Inflammatory macrophage treated with lipopolysaccharide for 1 hour (primary cell): ENCODE results near the gene LASP1.
"Not testable (repeated sequence)": the region's sequence is repeated elsewhere in the genome, so short reads cannot be mapped to it uniquely, and the experiment has no call there.

Source experiments
- DNase-seq, 2 donors: peaks; one replicate each; pipeline ENCODE4 v3.0.0-alpha.2; 2020 to 2022

LASP1 gene

DNA sequence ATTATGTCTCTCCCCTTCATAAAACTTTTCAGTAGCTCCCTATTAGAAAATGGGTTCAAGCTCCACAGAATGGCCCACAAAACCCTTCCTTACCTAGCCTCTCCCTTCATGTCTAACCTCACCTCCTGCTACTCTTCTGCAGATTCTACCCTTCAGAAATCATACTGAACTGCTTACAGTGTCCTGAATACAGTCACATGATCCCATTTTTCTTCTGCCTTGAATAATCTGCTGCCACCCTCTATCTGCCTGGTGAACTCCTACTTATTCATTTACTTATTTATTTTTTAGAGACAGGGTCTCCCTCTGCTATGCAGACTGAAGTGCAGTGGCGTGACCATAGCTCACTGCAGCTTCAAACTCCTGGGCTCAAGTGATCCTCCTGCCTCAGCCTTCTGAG lies 70.5 kb downstream of the LASP1 start:
- DNase-seq, result no peak

- DNase-seq, result no peak
These were observed 73.0 kb downstream of the LASP1 start for GRCh38 chr17:38942696-38943334.

DNA sequence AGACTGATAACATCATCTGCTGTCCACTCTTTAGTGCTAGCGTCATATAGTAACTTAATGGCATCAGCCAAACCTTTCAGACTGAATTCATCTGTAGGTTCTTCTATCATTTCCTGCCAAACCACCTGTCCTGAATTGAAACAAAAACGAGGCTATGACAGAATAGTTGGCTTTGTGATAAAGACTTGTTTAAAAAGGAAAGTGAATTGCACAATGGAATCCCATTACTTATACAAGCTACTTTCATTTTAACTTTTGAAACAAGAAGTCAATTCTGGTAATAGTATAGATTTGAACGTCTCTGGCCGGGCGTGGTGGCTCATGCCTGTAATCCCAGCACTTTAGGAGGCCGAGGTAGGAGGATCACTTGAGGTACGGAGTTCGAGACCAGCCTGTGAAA lies 73.7 kb downstream of the LASP1 start:
- peak; percentile 9 to 40 for DNase-seq

DNA sequence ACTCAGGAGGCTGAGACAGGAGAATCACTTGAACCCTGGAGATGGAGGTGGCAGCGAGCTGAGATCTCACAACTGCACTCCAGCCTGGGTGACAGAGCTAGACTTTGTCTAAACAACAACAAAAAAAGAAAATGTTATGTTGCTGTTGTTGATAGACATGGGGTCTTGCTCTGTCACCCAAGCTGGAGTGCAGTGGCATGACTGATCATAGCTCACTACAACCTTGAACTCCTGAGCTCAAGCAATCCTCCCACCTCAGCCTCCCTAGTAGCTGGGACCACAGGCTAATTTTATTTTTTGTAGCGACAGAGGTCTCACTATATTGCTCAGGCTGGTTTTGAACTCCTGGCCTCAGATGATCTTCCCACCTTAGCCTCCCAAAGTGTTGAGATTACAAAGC lies 77.3 kb downstream of the LASP1 start:
- no peak for DNase-seq

- not testable (repeated sequence) for DNase-seq
These were observed 83.9 kb downstream of the LASP1 start for GRCh38 chr17:38953800-38954199.

- DNase-seq, result no peak
These were observed 88.5 kb downstream of the LASP1 start for GRCh38 chr17:38958326-38958725.

DNA sequence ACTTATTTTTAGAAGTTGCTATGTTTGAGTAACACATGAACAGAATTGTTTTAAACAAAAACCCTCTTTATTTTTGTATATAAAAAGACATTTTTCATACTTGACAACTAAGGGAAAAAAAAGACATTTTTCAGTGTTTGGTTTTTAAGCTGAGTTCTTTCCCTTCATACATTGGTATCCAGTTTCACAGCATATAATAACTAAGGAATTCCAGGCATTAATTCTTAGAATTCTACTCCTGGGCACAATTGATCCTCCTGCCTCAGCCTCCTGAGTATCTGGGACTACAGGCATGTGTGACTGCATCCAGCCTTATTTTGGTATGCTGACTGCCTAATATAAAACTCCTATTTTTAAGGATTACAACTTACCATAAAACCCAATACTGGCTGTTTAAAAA lies 88.9 kb downstream of the LASP1 start:
- no peak for DNase-seq

- no peak for DNase-seq
These were observed 89.7 kb downstream of the LASP1 start for GRCh38 chr17:38959508-38959907.

DNA sequence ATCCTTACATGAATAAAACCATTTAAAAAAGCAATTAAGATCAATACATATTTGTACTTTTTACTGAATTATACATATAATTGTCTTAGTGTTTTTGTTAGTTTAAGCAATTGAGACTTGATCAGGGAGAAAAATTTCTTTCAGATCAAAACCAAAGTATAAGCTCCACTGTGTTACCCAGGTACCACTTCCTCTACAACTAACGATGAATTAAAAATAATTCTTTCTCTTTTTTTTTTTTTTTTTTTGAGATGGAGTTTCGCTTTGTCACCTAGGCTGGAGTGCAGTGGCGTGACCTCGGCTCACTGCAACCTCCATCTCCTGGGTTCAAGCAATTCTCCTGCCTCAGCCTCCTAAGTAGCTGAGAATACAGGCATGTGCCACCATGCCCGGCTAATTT lies 90.5 kb downstream of the LASP1 start:
- no peak for DNase-seq

DNA sequence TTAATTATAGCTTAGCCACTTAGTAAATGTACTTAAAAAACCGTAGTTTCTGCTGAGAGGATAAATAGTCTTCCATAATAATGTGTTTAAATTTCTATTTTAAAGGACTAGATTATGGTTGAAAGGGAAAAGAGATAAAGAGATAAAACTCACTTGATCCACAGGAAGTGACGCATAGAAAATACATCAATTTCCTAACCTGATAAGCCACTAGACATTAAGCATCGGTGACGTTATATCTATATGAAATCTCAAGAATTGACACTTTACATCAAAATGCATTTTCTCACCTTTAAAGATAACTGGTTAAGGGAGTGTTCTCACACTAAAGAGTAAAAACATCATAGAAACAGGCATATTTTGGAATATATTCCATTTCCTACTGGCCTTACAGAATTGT lies 91.6 kb downstream of the LASP1 start:
- no peak for DNase-seq

- DNase-seq, result peak; percentile 78 to 88
These were observed 97.5 kb downstream of the LASP1 start, which contains the start of gene FBXO47 for GRCh38 chr17:38967290-38967738. FBXO47 (minus strand) TSS chr17:38967403; CDS start chr17:38963025, 4,378 bp downstream.

DNA sequence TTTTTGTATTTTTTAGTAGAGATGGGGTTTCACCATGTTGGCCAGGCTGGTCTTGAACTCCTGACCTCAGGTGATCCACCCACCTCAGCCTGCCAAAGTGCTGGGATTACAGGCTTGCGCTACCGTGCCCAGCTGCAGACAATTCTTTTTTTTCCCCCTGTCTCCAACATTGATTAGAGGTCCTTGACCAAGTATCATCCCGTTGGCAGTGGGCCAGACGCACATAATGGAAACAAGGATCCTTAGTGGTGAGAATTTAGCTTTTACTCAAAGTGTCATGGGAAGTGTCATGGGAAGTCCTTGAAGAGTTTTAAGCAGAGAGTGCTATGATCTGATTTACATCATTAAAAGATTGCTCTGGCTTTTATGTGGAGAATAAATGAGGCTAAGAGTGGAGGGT lies 99.4 kb downstream of the LASP1 start:
- DNase-seq, result no peak

DNA sequence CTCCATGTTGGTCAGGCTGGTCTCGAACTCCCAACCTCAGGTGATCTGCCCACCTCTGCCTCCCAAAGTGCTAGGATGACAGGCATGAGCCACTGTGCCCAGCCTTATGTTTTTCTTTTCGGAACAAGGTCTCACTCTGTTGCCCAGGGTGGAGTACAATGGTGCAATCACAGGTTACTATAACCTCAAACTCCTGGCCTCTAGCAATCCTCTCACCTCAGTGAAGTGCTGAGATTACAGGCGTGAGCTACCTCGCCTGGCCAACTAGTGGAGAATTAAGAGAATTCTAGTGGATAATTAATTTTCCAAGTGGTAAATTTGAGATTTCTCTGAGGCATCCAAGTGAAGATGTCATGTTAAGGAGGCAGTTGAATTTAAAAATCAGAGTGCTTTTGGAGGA lies 100.3 kb downstream of the LASP1 start:
- DNase-seq, result no peak

DNA sequence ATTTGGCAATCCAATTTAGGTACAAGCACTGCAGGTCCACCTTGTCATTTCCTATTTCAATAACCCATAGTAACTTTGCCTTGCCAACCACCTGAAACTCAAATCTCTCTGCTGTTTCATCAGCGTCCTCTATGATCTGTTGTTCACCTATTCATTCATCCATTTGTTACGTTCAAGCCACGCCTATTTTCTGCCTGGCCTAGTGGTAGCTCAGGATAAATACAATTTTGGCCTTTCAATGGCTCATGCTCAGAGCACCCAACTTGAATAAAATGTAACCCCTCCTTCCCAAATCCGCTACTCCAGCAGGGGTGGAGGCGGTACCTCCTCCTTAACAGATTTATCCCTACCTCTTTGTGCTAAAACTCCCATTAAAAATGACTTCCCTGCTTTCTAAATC lies 100.9 kb downstream of the LASP1 start:
- no peak for DNase-seq
